Lung (tissue), 13 donors: Measurements from ENCODE around the gene LGALS7B. TPM values are rescaled to one million over a fixed set of nuclear protein-coding genes. Genes with fewer than 3 reads are reported as not detected.

Source experiments
- ATAC-seq: fragments of 200-7000 bp; cut with Tn5 transposase; one replicate; pipeline ENCODE4 v1.9.1; 2020; ENCODE audit warnings: moderate number of reproducible peaks; ENCODE audit not compliant: insufficient read depth, low FRiP score
- DNase-seq, 3 donors: peaks; one replicate each; pipeline ENCODE4 v3.0.0-alpha.2; 2013 to 2017
- H3K27ac ChIP-seq, 2 donors: one replicate each; pipeline ENCODE4 v1.5.1; 2013; ENCODE audit warnings: mild to moderate bottlenecking in 2 of 2, moderate library complexity in 2 of 2, control low read depth in 1 of 2, inconsistent platforms in 1 of 2, low read depth in 1 of 2, low read length in 1 of 2
- H3K27me3 ChIP-seq, 3 donors: one replicate each; pipeline ENCODE4 v1.5.1; 2013; ENCODE audit warnings: low read length in 2 of 3; ENCODE audit not compliant: control insufficient read depth in 3 of 3, insufficient read depth in 3 of 3
- H3K36me3 ChIP-seq, 4 donors: one replicate each; pipeline ENCODE4 v1.5.1; 2013; ENCODE audit warnings: low read length in 4 of 4, mild to moderate bottlenecking in 1 of 4, moderate library complexity in 1 of 4; ENCODE audit not compliant: control insufficient read depth in 4 of 4, insufficient read depth in 4 of 4
- H3K4me1 ChIP-seq, 5 donors: one replicate each; pipeline ENCODE4 v1.5.1; 2013; ENCODE audit warnings: low read length in 5 of 5, mild to moderate bottlenecking in 2 of 5, moderate library complexity in 1 of 5; ENCODE audit not compliant: control insufficient read depth in 5 of 5, insufficient read depth in 5 of 5
- H3K4me3 ChIP-seq: one replicate; pipeline ENCODE4 v1.5.1; 2013; ENCODE audit warnings: mild to moderate bottlenecking, control low read depth, moderate library complexity
- H3K9ac ChIP-seq, 2 donors: one replicate each; pipeline ENCODE4 v1.5.1; 2013; ENCODE audit warnings: low read length in 2 of 2, control low read depth in 1 of 2; ENCODE audit not compliant: insufficient read depth in 1 of 2
- H3K9me3 ChIP-seq, 4 donors: one replicate each; pipeline ENCODE4 v1.5.1; 2013; ENCODE audit warnings: low read length in 3 of 4, mild to moderate bottlenecking in 1 of 4, moderate library complexity in 1 of 4; ENCODE audit not compliant: control insufficient read depth in 4 of 4, insufficient read depth in 3 of 4
- WGBS, 2 donors: extraction: QIAGEN DNeasy Blood & Tissue Kit; methylation state at CpG; one replicate each; pipeline ENCODE4 v1.1.7; 2013; 5-methylcytosine and 5-hydroxymethylcytosine counted together
- polyA plus RNA-seq, 2 donors: library from polyadenylated mRNA; stranded (reverse); fragments of 200-250 nt; gene quantifications; one replicate each; pipeline ENCODE4 v1.2.1, GENCODE V29; 2013
- small RNA-seq: library from RNA; depleted of rRNA; stranded (forward); fragments of <200 nt; gene quantifications from one replicate; pipeline ENCODE3, GENCODE V24; 2014; ENCODE audit warnings: low replicate concordance
- total RNA-seq, 2 donors: library from RNA; depleted of rRNA in 1 of 2; stranded (reverse); fragments of >200 nt in 1 of 2; gene quantifications; one replicate each; pipeline ENCODE4 v1.2.1, GENCODE V29; 2014 to 2021
- TF ChIP-seq, protein P1 (sequence below): IDR thresholded peaks from 2 replicates; pipeline ENCODE4 v1.5.1; 2012; ENCODE audit warnings: mild to moderate bottlenecking; ENCODE audit errors: control extremely low read depth, extremely low read depth
- donor health status: control.
- donor health status: control.
- donor health status: Bipolar disorder and iron deficiency.
- donor health status: healthy.
- donor health status: DM: yes; HTN: yes; CAD: no.

The LGALS7B gene
- total and polyA plus RNA-seq, 4 donors = 2.3 to 16.3 (median 12.2) TPM; not detected in 1

DNA sequence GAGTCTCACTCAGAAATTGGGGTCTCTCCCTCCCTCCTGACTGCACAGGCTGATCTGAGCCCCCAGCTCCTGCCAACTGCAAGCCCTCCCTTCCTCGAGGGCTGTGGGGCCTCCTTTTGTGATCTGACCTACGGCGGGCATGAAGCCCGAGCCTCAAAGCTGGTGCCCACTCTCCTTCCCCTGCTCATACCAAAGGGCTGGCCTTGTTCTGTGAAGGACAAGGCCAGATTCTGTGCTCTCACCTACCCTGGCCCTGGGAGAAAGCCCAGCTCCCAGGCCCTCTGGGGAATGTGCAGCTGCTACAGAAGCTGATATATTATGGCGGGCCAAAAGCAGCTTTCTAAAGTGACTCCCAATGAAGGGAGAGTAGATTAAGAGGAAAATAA lies 51.6 kb downstream of the LGALS7B start:
- ATAC-seq (no peak), DNase-seq (no peak)
- Histone ChIP-seq H3K9me3 (no peaks in the 10 kb centered on the region), H3K4me1 (peaks cover 0 to 38% (median 22%) of the 10 kb centered on the region in 5 donors), H3K27me3 (no peaks in the 10 kb centered on the region), H3K27ac (no peak overlapping the region), H3K9ac (no peak overlapping the region), H3K36me3 (peaks cover 78 to 87% (median 80%) of the 10 kb centered on the region in 4 donors), H3K4me3 (no peak overlapping the region)
- TF ChIP-seq, protein P1, sequence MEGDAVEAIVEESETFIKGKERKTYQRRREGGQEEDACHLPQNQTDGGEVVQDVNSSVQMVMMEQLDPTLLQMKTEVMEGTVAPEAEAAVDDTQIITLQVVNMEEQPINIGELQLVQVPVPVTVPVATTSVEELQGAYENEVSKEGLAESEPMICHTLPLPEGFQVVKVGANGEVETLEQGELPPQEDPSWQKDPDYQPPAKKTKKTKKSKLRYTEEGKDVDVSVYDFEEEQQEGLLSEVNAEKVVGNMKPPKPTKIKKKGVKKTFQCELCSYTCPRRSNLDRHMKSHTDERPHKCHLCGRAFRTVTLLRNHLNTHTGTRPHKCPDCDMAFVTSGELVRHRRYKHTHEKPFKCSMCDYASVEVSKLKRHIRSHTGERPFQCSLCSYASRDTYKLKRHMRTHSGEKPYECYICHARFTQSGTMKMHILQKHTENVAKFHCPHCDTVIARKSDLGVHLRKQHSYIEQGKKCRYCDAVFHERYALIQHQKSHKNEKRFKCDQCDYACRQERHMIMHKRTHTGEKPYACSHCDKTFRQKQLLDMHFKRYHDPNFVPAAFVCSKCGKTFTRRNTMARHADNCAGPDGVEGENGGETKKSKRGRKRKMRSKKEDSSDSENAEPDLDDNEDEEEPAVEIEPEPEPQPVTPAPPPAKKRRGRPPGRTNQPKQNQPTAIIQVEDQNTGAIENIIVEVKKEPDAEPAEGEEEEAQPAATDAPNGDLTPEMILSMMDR = no peak
- 94 to 95% methylated on average over 5 of the region's 5 CpGs for WGBS, 2 donors

Small RNA genes within 50 kb of the gene (small RNA-seq; reads per million reads assigned to genes)
- not detected for gene RNU6-140P

Other genes with a start within 250 kb of the LGALS7B start
- gene MAP4K1, start 171.2 kb upstream of the LGALS7B start, total RNA-seq = 1 to 10 TPM; 4.0 to 9.8 TPM
- gene MAP4K1, start 171.2 kb upstream of the LGALS7B start, polyA plus RNA-seq = 10 to 100 TPM in 1 of 2 donors, 1 to 10 TPM in 1; 7.0 to 13.1 TPM
- gene EIF3K, start 170.0 kb upstream of the LGALS7B start, total RNA-seq = 100 to 1,000 TPM; 142 to 243 TPM
- 100 to 1,000 TPM; 266 to 344 TPM for gene EIF3K, start 170.0 kb upstream of the LGALS7B start, polyA plus RNA-seq
- gene ACTN4, start 141.6 kb upstream of the LGALS7B start, total RNA-seq = 100 to 1,000 TPM; 339 to 552 TPM
- 100 to 1,000 TPM; 229 to 394 TPM for gene ACTN4, start 141.6 kb upstream of the LGALS7B start, polyA plus RNA-seq
- 1 to 10 TPM; 2.0 to 7.1 TPM for gene CAPN12, start 44.7 kb upstream of the LGALS7B start, total RNA-seq
- gene CAPN12, start 44.7 kb upstream of the LGALS7B start, polyA plus RNA-seq = 10 to 100 TPM in 1 of 2 donors, 1 to 10 TPM in 1; 4.9 to 17.8 TPM
- 1 to 10 TPM in 1 of 2 donors, not detected in 1; 2.4 TPM for gene LGALS7, start 15.7 kb upstream of the LGALS7B start, total RNA-seq
- 1 to 10 TPM; 4.9 to 5.0 TPM for gene LGALS7, start 15.7 kb upstream of the LGALS7B start, polyA plus RNA-seq
- 1 to 10 TPM; 1.7 to 3.5 TPM for gene LGALS4, start 23.7 kb downstream of the LGALS7B start, total RNA-seq
- 1 to 10 TPM in 1 of 2 donors, under 1 TPM in 1; 0.39 to 4.1 TPM for gene LGALS4, start 23.7 kb downstream of the LGALS7B start, polyA plus RNA-seq
- gene ECH1, start 42.6 kb downstream of the LGALS7B start, total RNA-seq = 100 to 1,000 TPM in 1 of 2 donors, 10 to 100 TPM in 1; 57.3 to 205 TPM
- gene ECH1, start 42.6 kb downstream of the LGALS7B start, polyA plus RNA-seq = 100 to 1,000 TPM; 202 to 274 TPM
- 100 to 1,000 TPM; 233 to 298 TPM for gene HNRNPL, start 60.8 kb downstream of the LGALS7B start, total RNA-seq
- 100 to 1,000 TPM; 169 to 185 TPM for gene HNRNPL, start 60.8 kb downstream of the LGALS7B start, polyA plus RNA-seq
- 10 to 100 TPM in 1 of 2 donors, 1 to 10 TPM in 1; 7.0 to 17.0 TPM for gene RINL, start 89.1 kb downstream of the LGALS7B start, total RNA-seq
- 10 to 100 TPM; 13.8 to 24.0 TPM for gene RINL, start 89.1 kb downstream of the LGALS7B start, polyA plus RNA-seq
- 10 to 100 TPM; 50.4 to 54.8 TPM for gene SIRT2, start 110.4 kb downstream of the LGALS7B start, total RNA-seq
- gene SIRT2, start 110.4 kb downstream of the LGALS7B start, polyA plus RNA-seq = 10 to 100 TPM; 35.5 to 46.7 TPM
- 10 to 100 TPM; 12.8 to 37.3 TPM for gene NFKBIB, start 110.8 kb downstream of the LGALS7B start, total RNA-seq
- 10 to 100 TPM; 60.2 to 60.8 TPM for gene NFKBIB, start 110.8 kb downstream of the LGALS7B start, polyA plus RNA-seq
- under 1 TPM in 1 of 2 donors, not detected in 1; 0.46 TPM for gene CCER2, start 123.0 kb downstream of the LGALS7B start, total RNA-seq
- gene CCER2, start 123.0 kb downstream of the LGALS7B start, polyA plus RNA-seq = 1 to 10 TPM in 1 of 2 donors, under 1 TPM in 1; 0.19 to 1.2 TPM
- gene SARS2, start 141.6 kb downstream of the LGALS7B start, total RNA-seq = 10 to 100 TPM; 14.3 to 31.1 TPM
- gene SARS2, start 141.6 kb downstream of the LGALS7B start, polyA plus RNA-seq = 10 to 100 TPM; 17.6 to 34.6 TPM
- 10 to 100 TPM; 10.7 to 45.6 TPM for gene MRPS12, start 141.7 kb downstream of the LGALS7B start, total RNA-seq
- gene MRPS12, start 141.7 kb downstream of the LGALS7B start, polyA plus RNA-seq = 10 to 100 TPM; 28.1 to 63.5 TPM
- 10 to 100 TPM; 10.4 to 18.8 TPM for gene FBXO17, start 186.5 kb downstream of the LGALS7B start, total RNA-seq
- gene FBXO17, start 186.5 kb downstream of the LGALS7B start, polyA plus RNA-seq = 1 to 10 TPM; 5.1 to 7.5 TPM
- 10 to 100 TPM in 1 of 2 donors, 1 to 10 TPM in 1; 2.8 to 18.0 TPM for gene FBXO27, start 243.3 kb downstream of the LGALS7B start, total RNA-seq
- gene FBXO27, start 243.3 kb downstream of the LGALS7B start, polyA plus RNA-seq = 1 to 10 TPM; 2.9 to 8.3 TPM